ENCODE data around the gene GPM6B.
"Not testable (repeated sequence)": the region's sequence is repeated elsewhere in the genome, so short reads cannot be mapped to it uniquely, and the experiment has no call there.

GPM6B gene

GRCh38 chrX:13726583-13726982, 90.3 kb downstream of the GPM6B start:
- DNase-seq (ENCODE audit: low spot score): not testable (repeated sequence)

GRCh38 chrX:13724878-13725277, 92.0 kb downstream of the GPM6B start:
- not testable (repeated sequence) for DNase-seq (ENCODE audit: low spot score)

DNA sequence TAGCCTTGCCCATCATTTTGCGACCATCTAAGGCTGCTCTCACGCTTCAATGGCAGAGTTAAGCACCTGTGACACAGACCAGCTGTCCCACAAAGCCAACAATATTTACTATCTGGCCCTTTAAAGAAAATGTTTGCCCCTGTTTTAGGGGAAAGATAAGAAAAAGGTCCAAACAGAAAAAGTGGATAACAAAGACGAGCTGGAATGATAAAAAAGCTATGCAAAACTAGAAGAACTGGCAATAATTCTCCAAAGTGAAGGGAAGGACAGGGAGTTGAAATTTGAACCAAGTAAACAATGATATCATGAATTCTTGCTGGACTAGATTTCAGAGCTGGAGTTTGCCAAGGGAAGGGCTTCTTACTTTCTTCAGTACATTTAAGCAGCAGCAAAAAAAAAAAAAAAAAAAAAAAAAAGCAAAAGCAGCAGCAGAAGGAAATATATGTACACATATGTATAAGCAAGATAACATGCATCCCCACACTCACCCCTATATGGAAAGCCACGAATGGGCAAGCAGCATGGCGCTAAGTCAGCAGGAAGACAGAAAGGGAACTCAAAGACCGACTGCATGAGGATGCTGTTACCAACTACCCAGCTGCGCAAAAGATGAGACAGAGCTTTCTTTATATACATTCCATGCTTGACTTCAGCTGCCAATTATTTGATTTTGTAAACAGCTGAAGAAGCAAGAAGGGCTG, 94.9 kb downstream of the GPM6B start:
- DNase-seq (ENCODE audit: low spot score): no peak

DNA sequence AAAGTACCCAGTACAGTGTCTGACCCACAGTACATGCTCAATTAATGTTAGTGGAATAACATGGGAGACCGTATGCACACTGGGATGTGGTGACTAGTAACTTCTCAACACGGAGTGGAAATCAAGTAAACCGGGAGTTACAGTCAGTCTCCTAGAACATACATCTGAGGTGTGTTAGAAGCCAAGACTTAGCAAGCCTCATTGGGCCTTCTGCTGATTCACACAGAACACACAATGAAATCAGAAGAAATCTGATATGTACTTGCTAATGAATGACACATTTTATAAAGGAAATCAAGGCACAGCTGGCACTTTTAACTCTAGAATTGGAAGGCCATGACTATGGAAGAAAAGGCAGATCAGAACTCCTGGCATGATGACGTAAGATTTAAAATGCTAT, 95.5 kb downstream of the GPM6B start:
- no peak for DNase-seq (ENCODE audit: low spot score)
